GM12878 (cell line): ENCODE data around the gene CENPA. TPM values are rescaled to one million over a fixed set of nuclear protein-coding genes. Genes with fewer than 3 reads are reported as not detected.

Experiments
- ATAC-seq: fragments of 200-7000 bp; cut with Tn5 transposase; 3 replicates; pipeline ENCODE4 v1.9.1; 2020; ENCODE audit warnings: mild to moderate bottlenecking, moderate library complexity
- BruUV-seq: library from RNA; stranded (reverse); fragments of 400-500 nt; replicated peaks from 2 replicates; lab custom pipeline; 2021; lab: Mats Ljungman, UMichigan
- CTCF ChIA-PET: fragments of 300-600 bp; sonication (Branson Sonifier 250); formaldehyde crosslinking; extraction: SDS; loops from one replicate; lab custom pipeline; 2021; ENCODE audit warnings: inconsistent platforms; lab: Yijun Ruan, JAX
- POLR2A ChIA-PET: fragments of 350-600 bp; formaldehyde crosslinking; extraction: SDS; loops from one replicate; lab custom pipeline; 2021; ENCODE audit warnings: inconsistent platforms; lab: Charles Lee
- RAD21 ChIA-PET: fragments of 300-600 bp; sonication (Branson Sonifier 250); formaldehyde crosslinking; loops from one replicate; lab custom pipeline; 2023; ENCODE audit warnings: antibody characterized with exemption; ENCODE audit not compliant: unreplicated experiment; lab: Charles Lee
- SMC1A ChIA-PET: fragments of 300-600 bp; sonication (Branson Sonifier 250); formaldehyde crosslinking; loops from one replicate; lab custom pipeline; 2023; ENCODE audit not compliant: unreplicated experiment, uncharacterized antibody; lab: Charles Lee
- DNase-seq: peaks from one replicate; pipeline ENCODE4 v3.0.0-alpha.2; 2011; ENCODE audit warnings: low read depth, low spot score
- FAIRE-seq: peaks from 3 replicates; lab custom pipeline; 2011; peaks lifted over from hg19 to GRCh38; lab: Jason Lieb, UNC
- H2AFZ ChIP-seq: 2 replicates; pipeline ENCODE4 v1.6.0; 2011; ENCODE audit warnings: low read depth, low read length, control low read depth; ENCODE audit not compliant: control insufficient read depth
- H3K27ac ChIP-seq: 2 replicates; pipeline ENCODE4 v1.5.1; 2011; ENCODE audit warnings: control low read depth; ENCODE audit not compliant: control insufficient read depth, insufficient read depth
- H3K27me3 ChIP-seq, 2 experiments: replicated peaks in 1 of 2; 2 replicates each; pipeline versions ENCODE4 v1.6.0 to v1.6.1; 2011; ENCODE audit warnings: low read length in 1 of 2; ENCODE audit not compliant: control insufficient read depth in 2 of 2, insufficient read depth in 2 of 2
- H3K36me3 ChIP-seq, 2 experiments: 2 replicates each; pipeline ENCODE4 v1.5.1; 2011; ENCODE audit warnings: low read length in 1 of 2; ENCODE audit not compliant: control insufficient read depth in 2 of 2, insufficient read depth in 2 of 2
- H3K4me1 ChIP-seq: 2 replicates; pipeline ENCODE4 v1.6.1; 2011; ENCODE audit warnings: mild to moderate bottlenecking, low read length, moderate library complexity, mixed read lengths; ENCODE audit not compliant: control insufficient read depth, insufficient read depth
- H3K4me2 ChIP-seq: 2 replicates; pipeline ENCODE4 v1.6.0; 2011; ENCODE audit warnings: control low read depth; ENCODE audit not compliant: control insufficient read depth, insufficient read depth
- H3K4me3 ChIP-seq: fragments of 200-600 bp; sonication (generic); 2 replicates; pipeline ENCODE4 v1.5.1; 2016
- H3K79me2 ChIP-seq: 2 replicates; pipeline ENCODE4 v1.6.0; 2011; ENCODE audit warnings: low read length; ENCODE audit not compliant: control insufficient read depth, insufficient read depth
- H3K9ac ChIP-seq: 2 replicates; pipeline ENCODE4 v1.8.0; 2011; ENCODE audit warnings: low read length, control low read depth, mixed read lengths; ENCODE audit not compliant: control insufficient read depth, insufficient read depth
- H3K9me3 ChIP-seq: replicated peaks from 3 replicates; pipeline ENCODE4 v1.5.1; 2011; ENCODE audit warnings: mild to moderate bottlenecking, low read length; ENCODE audit not compliant: control insufficient read depth, insufficient read depth
- H4K20me1 ChIP-seq: 2 replicates; pipeline ENCODE4 v1.6.0; 2011; ENCODE audit not compliant: control insufficient read depth, insufficient read depth
- HCFC1 ChIP-seq: fragments of 150-350 bp; IDR thresholded peaks from 2 replicates; pipeline ENCODE4 v1.6.1; 2014; ENCODE audit warnings: low read length
- HDAC2 ChIP-seq: fragments of 200-600 bp; sonication (generic); IDR thresholded peaks from 2 replicates; pipeline ENCODE4 v1.6.1; 2017
- HSF1 ChIP-seq: fragments of 150-350 bp; IDR thresholded peaks from 2 replicates; pipeline ENCODE4 v1.6.1; 2014; ENCODE audit warnings: mild to moderate bottlenecking, low read depth, low read length
- IKZF1 ChIP-seq: fragments of 450-650 bp; conservative IDR thresholded peaks from 2 replicates; pipeline ENCODE4 v1.6.1; 2017; ENCODE audit warnings: antibody characterized with exemption, mild to moderate bottlenecking
- KAT2A ChIP-seq: conservative IDR thresholded peaks from 2 replicates; pipeline ENCODE4 v1.6.1; 2011; ENCODE audit warnings: low read depth, low read length; ENCODE audit not compliant: control insufficient read depth
- MTA2 ChIP-seq: fragments of 450-650 bp; IDR thresholded peaks from 2 replicates; pipeline ENCODE4 v1.6.1; 2016; ENCODE audit warnings: low read depth, mild to moderate bottlenecking, moderate library complexity
- NFYA ChIP-seq: IDR thresholded peaks from 2 replicates; pipeline ENCODE4 v1.6.1; 2011; ENCODE audit warnings: low read depth, mild to moderate bottlenecking, low read length, improper control_type of control experiment, borderline replicate concordance
- PAX5 ChIP-seq: IDR thresholded peaks from 2 replicates; pipeline ENCODE4 v1.6.1; 2011; ENCODE audit warnings: low read depth, low read length, borderline replicate concordance
- POLR2AphosphoS5 ChIP-seq: IDR thresholded peaks from 2 replicates; pipeline ENCODE4 v1.6.1; 2011; ENCODE audit warnings: mild to moderate bottlenecking, low read length, inconsistent platforms
- RAD51 ChIP-seq: fragments of 450-650 bp; IDR thresholded peaks from 2 replicates; pipeline ENCODE4 v1.6.1; 2016; ENCODE audit warnings: moderate library complexity, mild to moderate bottlenecking, inconsistent platforms
- SREBF1 ChIP-seq: IDR thresholded peaks from 2 replicates; pipeline ENCODE4 v1.6.1; 2012; ENCODE audit warnings: mild to moderate bottlenecking, low read length
- TARDBP ChIP-seq: IDR thresholded peaks from 2 replicates; pipeline ENCODE4 v1.6.1; 2016; ENCODE audit warnings: borderline replicate concordance
- YY1 ChIP-seq: IDR thresholded peaks from 2 replicates; pipeline ENCODE4 v1.6.1; 2011; ENCODE audit warnings: low read depth, mild to moderate bottlenecking, low read length
- ZBED1 ChIP-seq: IDR thresholded peaks from 2 replicates; pipeline ENCODE4 v1.6.1; 2016; ENCODE audit warnings: borderline replicate concordance
- ZBTB40 ChIP-seq: fragments of 450-650 bp; IDR thresholded peaks from 2 replicates; pipeline ENCODE4 v1.6.1; 2016; ENCODE audit warnings: mild to moderate bottlenecking, moderate library complexity, borderline replicate concordance
- ZNF274 ChIP-seq: IDR thresholded peaks from one replicate; pipeline ENCODE4 v1.8.0; 2011; ENCODE audit not compliant: insufficient read length, insufficient read depth
- WGBS: methylation state at CpG from one replicate; pipeline ENCODE4 v1.1.6; 2016; ENCODE audit warnings: low lambda C conversion rate; ENCODE audit not compliant: insufficient replicate concordance, insufficient coverage; ENCODE audit errors: missing lambda C conversion rate; 5-methylcytosine and 5-hydroxymethylcytosine counted together
- in situ Hi-C: fragments of 300-500 bp; cut with MboI; formaldehyde crosslinking; loops from 9 replicates; pipeline ENCODE4 v1.14.3; 2018; ENCODE audit warnings: mixed read lengths
- intact Hi-C: fragments of 100-400 bp; cut with micrococcal nuclease; formaldehyde crosslinking; loops from one replicate; pipeline ENCODE4 v1.14.2; 2022; ENCODE audit not compliant: unreplicated experiment
- polyA plus RNA-seq, 11 experiments: library from polyadenylated mRNA; depleted of rRNA in 4 of 11; unstranded in 6 of 11; stranded (reverse) in 5 of 11; fragments of >200 nt; fragmentation: Nextera tagmentation in 4 of 11; fragmentation: Illumina TruSeq in 1 of 11; extraction: Ambion mirVana in 4 of 11; extraction: Trizol in 1 of 11; gene quantifications; 1 replicate in 1 of 11; 2 replicates in 10 of 11; pipeline versions ENCODE4 v1.2.1 to v1.2.3, GENCODE V29; 2011 to 2016; ENCODE audit warnings: inconsistent platforms in 2 of 11, missing spikeins in 2 of 11, low read depth in 1 of 11
- total RNA-seq, 4 experiments: library from RNA; depleted of rRNA in 3 of 4; stranded (reverse); fragments of >200 nt in 3 of 4; fragmentation: Illumina TruSeq in 1 of 4; extraction: Trizol in 1 of 4; gene quantifications; 2 replicates each; pipeline versions ENCODE4 v1.2.1 to v1.2.3, GENCODE V29; 2013 to 2021

CENPA gene
- total and polyA plus RNA-seq, 10 of the 15 experiments (the other 5 are each of a cell fraction or from before 2014, with no cell fraction given) = 8.1 to 66.6 (median 36.7) TPM

DNA sequence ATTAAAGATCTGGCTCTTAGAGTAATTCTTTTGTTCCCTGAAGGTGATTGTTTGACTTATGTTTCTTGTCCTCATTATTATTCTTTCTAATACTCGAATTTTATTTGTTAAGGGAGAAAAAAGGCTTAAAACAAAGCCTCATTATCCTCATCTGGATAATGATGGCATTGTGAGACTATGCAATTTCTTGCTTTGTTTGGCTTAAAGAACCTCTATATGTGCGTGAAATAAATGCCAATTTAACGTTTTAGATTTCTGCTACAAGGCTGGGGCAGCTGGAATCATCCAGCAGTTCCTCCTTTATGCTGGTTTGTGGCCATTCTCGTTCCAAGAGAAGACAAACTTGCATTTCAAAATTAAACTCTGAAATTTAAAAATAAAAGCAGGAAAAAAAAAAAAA, 57.2 kb downstream of the CENPA start:
- no peaks in the 10 kb centered on the region for H4K20me1 ChIP-seq
- no peaks in the 10 kb centered on the region for H3K4me1 ChIP-seq
- intact Hi-C loops = loop anchor here (10.0 kb wide), 1 partner anchor 172 kb away; no protein-coding TSS in a partner anchor
- no peak overlapping the region for H3K9ac ChIP-seq
- no TSS peak for BruUV-seq
- no peak overlapping the region for H3K27ac ChIP-seq
- no peak overlapping the region for H3K4me3 ChIP-seq
- TF ChIP-seq POLR2AphosphoS5 (no peak), RAD51 (no peak), TARDBP (no peak), PAX5 (no peak), HCFC1 (no peak), IKZF1 (no peak), KAT2A (no peak), NFYA (no peak), SREBF1 (no peak), ZBED1 (no peak), MTA2 (no peak), HSF1 (no peak), YY1 (no peak), ZBTB40 (no peak), ZNF274 (no peak), HDAC2 (no peak)
- no peak overlapping the region for H2AFZ ChIP-seq
- no peak overlapping the region for H3K4me2 ChIP-seq
- H3K27me3 ChIP-seq = peaks cover 11 to 12% of the 10 kb centered on the region in 2 experiments
- CTCF ChIA-PET = interaction anchor here (0.6 to 1.7 kb wide), 4 partner anchors 15 to 100 kb away, joined by 3 to 5 read pairs (median 4); no protein-coding TSS in a partner anchor
- POLR2A ChIA-PET = no interaction called here
- FAIRE-seq (no peak), DNase-seq (no peak), ATAC-seq (no peak)
- H3K36me3 ChIP-seq = no peaks in the 10 kb centered on the region
- SMC1A ChIA-PET = no interaction called here
- 0% methylated on average over 4 of the region's 4 CpGs for WGBS
- no peaks in the 10 kb centered on the region for H3K79me2 ChIP-seq
- no peaks in the 10 kb centered on the region for H3K9me3 ChIP-seq
- in situ Hi-C loops = loop anchor here (5.0 kb wide), 1 partner anchor 79 kb away; no protein-coding TSS in a partner anchor
- RAD21 ChIA-PET = interaction anchor here (2.1 kb wide), 1 partner anchor 99 kb away, joined by 6 read pairs; no protein-coding TSS in a partner anchor
